RWPE1 (cell line): Measurements from ENCODE around the gene RASSF1.

Source experiments
- CTCF ChIA-PET: fragments of 350-600 bp; sonication (Branson Sonifier 250); formaldehyde crosslinking; extraction: SDS; loops from one replicate; lab custom pipeline; 2021; lab: Yijun Ruan, JAX
- POLR2A ChIA-PET: fragments of 400-600 bp; formaldehyde crosslinking; extraction: SDS; loops from one replicate; lab custom pipeline; 2020; ENCODE audit warnings: antibody characterized with exemption; ENCODE audit not compliant: low non-redundant PET; lab: Yijun Ruan, JAX
- DNase-seq: peaks from one replicate; pipeline ENCODE4 v3.0.0; 2012; ENCODE audit warnings: low spot score
- H3K27ac ChIP-seq: fragments of 450-650 bp; 2 replicates; pipeline ENCODE4 v1.5.1; 2017
- CTCF ChIP-seq: fragments of 450-650 bp; conservative IDR thresholded peaks from 2 replicates; pipeline ENCODE4 v1.5.1; 2017; ENCODE audit warnings: low read depth, mild to moderate bottlenecking

The RASSF1 gene

GRCh38 chr3:50340448-50341329 lies at the start of gene RASSF1:
Gene RASSF1 (minus strand): TSS chr3:50340836. CDS start chr3:50340805, 31 bp downstream.
- POLR2A ChIA-PET, result interaction anchor here (0.6 to 1.1 kb wide), 3 partner anchors 10 to 1045 kb away, joined by 3 read pairs; partner anchors contain the start of genes CYB561D2 and NPRL2
- DNase-seq, result no peak
- no peak for TF ChIP-seq CTCF
- CTCF ChIA-PET, result interaction anchor here (0.6 to 1.0 kb wide), 3 partner anchors 16 to 52 kb away, joined by 3 read pairs; partner anchors contain the start of genes HYAL3 and NAA80
- peak within 1 kb of the TSS; percentile 98 for H3K27ac ChIP-seq

GRCh38 chr3:50389414-50389767 lies 48.8 kb upstream of the RASSF1 start:
- TF ChIP-seq CTCF, result no peak
- POLR2A ChIA-PET, result no interaction called here
- DNase-seq, result no peak
- CTCF ChIA-PET, result no interaction called here
- peak overlapping the region; percentile 80; the same call in 1 of the 2 replicates for H3K27ac ChIP-seq

- DNase-seq, result no peak
- no peak for TF ChIP-seq CTCF
- POLR2A ChIA-PET, result no interaction called here
- no peak overlapping the region for H3K27ac ChIP-seq
- CTCF ChIA-PET, result no interaction called here
Observed at GRCh38 chr3:50388720-50389413, 48.2 kb upstream of the RASSF1 start.

- ChIA-PET CTCF (no interaction called here), POLR2A (no interaction called here)
- no peak overlapping the region for H3K27ac ChIP-seq
- no peak for DNase-seq
- no peak for TF ChIP-seq CTCF
Observed at GRCh38 chr3:50388016-50388719, 47.5 kb upstream of the RASSF1 start.

GRCh38 chr3:50385754-50386153 lies 45.1 kb upstream of the RASSF1 start:
- ChIA-PET CTCF (interaction anchor here (0.6 to 0.7 kb wide), 2 partner anchors 61 to 1556 kb away, joined by 3 read pairs; partner anchors contain the start of gene RRP9), POLR2A (no interaction called here)
- no peak for DNase-seq
- TF ChIP-seq CTCF, result no peak
- H3K27ac ChIP-seq, result no peak overlapping the region

- ChIA-PET CTCF (no interaction called here), POLR2A (no interaction called here)
- no peak for TF ChIP-seq CTCF
- peak overlapping the region; percentile 42 for H3K27ac ChIP-seq
- DNase-seq, result no peak
Observed at GRCh38 chr3:50383750-50384149, 43.1 kb upstream of the RASSF1 start.
